OCI-LY7 (cell line): ENCODE results near the gene SEC31A. TPM values are rescaled to one million over a fixed set of nuclear protein-coding genes. Genes with fewer than 3 reads are reported as not detected.

Experiments
- BruUV-seq: library from RNA; stranded (reverse); fragments of 400-500 nt; replicated peaks from 2 replicates; lab custom pipeline; 2021; lab: Mats Ljungman, UMichigan
- CTCF ChIA-PET: fragments of 300-600 bp; sonication (Branson Sonifier 250); formaldehyde crosslinking; loops from one replicate; lab custom pipeline; 2022; ENCODE audit warnings: antibody characterized with exemption; ENCODE audit not compliant: unreplicated experiment; lab: Charles Lee
- POLR2A ChIA-PET: fragments of 300-600 bp; sonication (Branson Sonifier 250); formaldehyde crosslinking; loops from one replicate; lab custom pipeline; 2022; ENCODE audit warnings: antibody characterized with exemption; lab: Charles Lee
- DNase-seq: peaks from one replicate; pipeline ENCODE4 v3.0.0-alpha.2; 2015; ENCODE audit warnings: low spot score
- H2AFZ ChIP-seq: fragments of 200-600 bp; sonication (generic), shearing (Covaris generic); 2 replicates; pipeline ENCODE4 v1.6.1; 2014; ENCODE audit warnings: mild to moderate bottlenecking, antibody characterized with exemption, low read length, moderate library complexity
- H3K27ac ChIP-seq: fragments of 200-600 bp; sonication (generic); 2 replicates; pipeline ENCODE4 v1.5.1; 2014; ENCODE audit warnings: mixed run types, low read depth, mild to moderate bottlenecking, moderate library complexity, low read length, inconsistent platforms; ENCODE audit not compliant: poor library complexity, severe bottlenecking
- H3K36me3 ChIP-seq: fragments of 200-600 bp; sonication (generic); 2 replicates; pipeline ENCODE4 v1.6.1; 2014; ENCODE audit warnings: mild to moderate bottlenecking, antibody characterized with exemption, low read length, moderate library complexity, mixed read lengths; ENCODE audit not compliant: insufficient read depth
- H3K4me1 ChIP-seq: fragments of 200-600 bp; sonication (generic); 2 replicates; pipeline ENCODE4 v1.5.1; 2014; ENCODE audit warnings: mild to moderate bottlenecking, low read length; ENCODE audit not compliant: insufficient read depth, poor library complexity, severe bottlenecking
- H3K4me2 ChIP-seq: fragments of 200-600 bp; sonication (generic); 2 replicates; pipeline ENCODE4 v1.6.1; 2014; ENCODE audit warnings: mild to moderate bottlenecking, low read length
- H3K4me3 ChIP-seq: fragments of 200-600 bp; sonication (generic); 2 replicates; pipeline ENCODE4 v1.5.1; 2014; ENCODE audit warnings: mild to moderate bottlenecking, low read depth, low read length; ENCODE audit not compliant: poor library complexity, severe bottlenecking
- H3K79me2 ChIP-seq: fragments of 200-600 bp; sonication (generic); 2 replicates; pipeline ENCODE4 v1.6.1; 2016; ENCODE audit warnings: low read depth, mild to moderate bottlenecking, low read length, moderate library complexity, mixed read lengths; ENCODE audit not compliant: insufficient read depth
- H3K9me2 ChIP-seq: fragments of 200-600 bp; sonication (generic); 2 replicates; pipeline ENCODE4 v1.6.1; 2016; ENCODE audit warnings: mild to moderate bottlenecking, low read length, mixed read lengths; ENCODE audit not compliant: insufficient read depth
- H3K9me3 ChIP-seq: fragments of 200-600 bp; sonication (generic); 2 replicates; pipeline ENCODE4 v1.6.1; 2014; ENCODE audit warnings: mild to moderate bottlenecking, mixed run types, low read length, mixed read lengths
- H4K20me1 ChIP-seq: fragments of 200-600 bp; sonication (generic); 2 replicates; pipeline ENCODE4 v1.6.1; 2014; ENCODE audit warnings: mild to moderate bottlenecking, antibody characterized with exemption, low read length, moderate library complexity, mixed read lengths; ENCODE audit not compliant: insufficient read depth
- EZH2phosphoT487 ChIP-seq: fragments of 200-600 bp; sonication (generic); IDR thresholded peaks from 2 replicates; pipeline ENCODE4 v1.6.1; 2018; ENCODE audit warnings: low read depth, borderline replicate concordance, mild to moderate bottlenecking, mixed run types, antibody characterized with exemption, low read length, moderate library complexity, mixed read lengths
- intact Hi-C: fragments of 100-400 bp; cut with micrococcal nuclease; formaldehyde crosslinking; loops from one replicate; pipeline ENCODE4 v1.10.0; 2022; ENCODE audit not compliant: unreplicated experiment
- total RNA-seq, 2 experiments: library from RNA; depleted of rRNA in 1 of 2; stranded (reverse); fragments of >200 nt in 1 of 2; shearing (Covaris generic) in 1 of 2; gene quantifications; 2 replicates each; pipeline ENCODE4 v1.2.3, GENCODE V29; 2014 to 2022
- TF ChIP-seq, protein P1 (sequence below): fragments of 200-600 bp; sonication (generic); conservative IDR thresholded peaks from 2 replicates; pipeline ENCODE4 v1.5.1; 2014; ENCODE audit warnings: mild to moderate bottlenecking, antibody characterized with exemption, low read length, moderate library complexity, mixed read lengths

Gene SEC31A
- total RNA-seq, 2 experiments from 2014 or later: 93.4 to 135 TPM

DNA sequence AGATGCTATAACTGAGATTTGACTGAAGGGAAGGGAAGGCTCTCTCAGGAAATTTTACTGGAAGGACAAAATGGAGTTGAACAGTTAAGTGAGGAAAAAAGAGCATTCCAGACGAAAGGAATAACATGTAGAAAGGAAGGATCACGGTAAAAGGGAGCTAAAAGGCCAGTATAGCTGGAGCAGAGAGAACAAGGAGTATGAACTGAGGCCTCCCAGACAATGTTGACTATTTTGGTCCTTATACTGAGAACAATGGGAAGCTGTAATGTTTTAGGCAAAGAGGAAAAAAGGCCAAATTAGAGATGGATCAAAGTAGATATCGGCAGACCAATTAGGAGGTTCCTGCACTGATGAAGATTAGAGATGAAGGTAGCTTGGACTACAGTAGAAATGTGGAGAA, 65.5 kb downstream of the SEC31A start:
- Histone ChIP-seq H3K4me3 (no peak overlapping the region), H3K79me2 (no peaks in the 10 kb centered on the region), H4K20me1 (no peaks in the 10 kb centered on the region), H3K27ac (no peak overlapping the region), H3K4me1 (no peaks in the 10 kb centered on the region), H3K9me3 (no peaks in the 10 kb centered on the region), H2AFZ (no peak overlapping the region), H3K9me2 (no peaks in the 10 kb centered on the region), H3K36me3 (peaks cover 89% of the 10 kb centered on the region), H3K4me2 (no peak overlapping the region)
- DNase-seq: no peak
- intact Hi-C loops: no loop called here
- no TSS peak for BruUV-seq
- ChIA-PET CTCF (no interaction called here), POLR2A (interaction anchor here (0.5 to 0.6 kb wide), 2 partner anchors 72 to 491 kb away, joined by 3 to 4 read pairs; no protein-coding TSS in a partner anchor)
- TF ChIP-seq EZH2phosphoT487: no peak
- TF ChIP-seq, protein P1, sequence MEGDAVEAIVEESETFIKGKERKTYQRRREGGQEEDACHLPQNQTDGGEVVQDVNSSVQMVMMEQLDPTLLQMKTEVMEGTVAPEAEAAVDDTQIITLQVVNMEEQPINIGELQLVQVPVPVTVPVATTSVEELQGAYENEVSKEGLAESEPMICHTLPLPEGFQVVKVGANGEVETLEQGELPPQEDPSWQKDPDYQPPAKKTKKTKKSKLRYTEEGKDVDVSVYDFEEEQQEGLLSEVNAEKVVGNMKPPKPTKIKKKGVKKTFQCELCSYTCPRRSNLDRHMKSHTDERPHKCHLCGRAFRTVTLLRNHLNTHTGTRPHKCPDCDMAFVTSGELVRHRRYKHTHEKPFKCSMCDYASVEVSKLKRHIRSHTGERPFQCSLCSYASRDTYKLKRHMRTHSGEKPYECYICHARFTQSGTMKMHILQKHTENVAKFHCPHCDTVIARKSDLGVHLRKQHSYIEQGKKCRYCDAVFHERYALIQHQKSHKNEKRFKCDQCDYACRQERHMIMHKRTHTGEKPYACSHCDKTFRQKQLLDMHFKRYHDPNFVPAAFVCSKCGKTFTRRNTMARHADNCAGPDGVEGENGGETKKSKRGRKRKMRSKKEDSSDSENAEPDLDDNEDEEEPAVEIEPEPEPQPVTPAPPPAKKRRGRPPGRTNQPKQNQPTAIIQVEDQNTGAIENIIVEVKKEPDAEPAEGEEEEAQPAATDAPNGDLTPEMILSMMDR: no peak

DNA sequence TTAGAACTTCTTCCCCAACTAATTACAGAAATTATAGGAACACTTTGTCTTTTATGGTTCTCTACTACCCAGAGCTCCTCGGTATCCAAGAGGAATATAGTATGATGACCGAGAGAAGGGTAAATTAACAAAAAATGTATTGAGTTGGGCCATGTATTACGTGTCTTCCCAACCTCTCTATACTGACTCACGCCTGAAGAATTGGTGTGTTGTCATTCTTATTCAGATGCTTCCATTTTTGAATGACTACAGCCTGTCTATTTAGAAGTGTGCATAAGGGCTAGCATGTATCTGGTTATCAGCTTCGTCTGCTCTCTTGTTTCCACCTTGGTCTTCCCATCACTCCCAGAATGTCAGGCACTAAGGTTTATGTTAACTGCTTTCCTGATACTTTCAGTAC, 67.9 kb downstream of the SEC31A start:
- ChIA-PET POLR2A (interaction anchor here (1.0 to 1.1 kb wide), 2 partner anchors 9 to 57 kb away, joined by 4 to 5 read pairs; no protein-coding TSS in a partner anchor), CTCF (no interaction called here)
- no peak overlapping the region for H3K27ac ChIP-seq
- TF ChIP-seq, protein P1: no peak
- no peak for TF ChIP-seq EZH2phosphoT487
- H2AFZ ChIP-seq: no peak overlapping the region
- H3K4me1 ChIP-seq: no peaks in the 10 kb centered on the region
- DNase-seq: no peak
- no peaks in the 10 kb centered on the region for H3K79me2 ChIP-seq
- no peak overlapping the region for H3K4me2 ChIP-seq
- no peaks in the 10 kb centered on the region for H3K9me3 ChIP-seq
- intact Hi-C loops: no loop called here
- BruUV-seq: no TSS peak
- no peaks in the 10 kb centered on the region for H3K9me2 ChIP-seq
- H3K36me3 ChIP-seq: peaks cover 91% of the 10 kb centered on the region
- no peaks in the 10 kb centered on the region for H4K20me1 ChIP-seq
- no peak overlapping the region for H3K4me3 ChIP-seq

DNA sequence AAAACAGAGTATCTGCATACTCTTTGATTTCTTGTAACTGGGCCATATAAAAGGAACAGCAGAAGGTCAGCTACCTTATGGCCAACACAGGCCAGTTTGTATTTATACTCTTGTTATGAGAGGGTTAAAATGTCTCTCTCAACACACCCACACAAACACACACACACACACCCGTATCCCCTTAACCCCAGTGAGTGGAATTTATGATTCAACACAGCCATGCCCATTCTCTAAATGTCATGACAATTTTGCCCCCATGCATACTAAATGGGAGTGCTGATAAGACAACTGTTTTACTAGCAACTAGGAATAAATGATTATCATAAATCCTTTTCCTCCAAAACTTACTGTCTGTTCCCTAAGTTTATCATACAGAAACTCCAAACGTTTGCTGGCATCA, 70.3 kb downstream of the SEC31A start:
- Histone ChIP-seq H2AFZ (no peak overlapping the region), H3K4me1 (no peaks in the 10 kb centered on the region), H3K9me2 (no peaks in the 10 kb centered on the region), H3K9me3 (no peaks in the 10 kb centered on the region), H3K79me2 (no peaks in the 10 kb centered on the region), H4K20me1 (no peaks in the 10 kb centered on the region), H3K27ac (no peak overlapping the region), H3K36me3 (peaks cover 76% of the 10 kb centered on the region), H3K4me3 (no peak overlapping the region), H3K4me2 (no peak overlapping the region)
- ChIA-PET CTCF (no interaction called here), POLR2A (no interaction called here)
- intact Hi-C loops: no loop called here
- no TSS peak for BruUV-seq
- DNase-seq: no peak
- TF ChIP-seq EZH2phosphoT487: no peak
- TF ChIP-seq, protein P1: no peak
